Fibroblast of skin of left biceps (primary cell): ENCODE data around the gene PMEL.
"Not testable (repeated sequence)": the region's sequence is repeated elsewhere in the genome, so short reads cannot be mapped to it uniquely, and the experiment has no call there.

Source experiments
- DNase-seq, 2 experiments: peaks; one replicate each; pipeline ENCODE4 v3.0.0-alpha.2; 2013; ENCODE audit warnings: low read depth in 2 of 2

PMEL gene

DNA sequence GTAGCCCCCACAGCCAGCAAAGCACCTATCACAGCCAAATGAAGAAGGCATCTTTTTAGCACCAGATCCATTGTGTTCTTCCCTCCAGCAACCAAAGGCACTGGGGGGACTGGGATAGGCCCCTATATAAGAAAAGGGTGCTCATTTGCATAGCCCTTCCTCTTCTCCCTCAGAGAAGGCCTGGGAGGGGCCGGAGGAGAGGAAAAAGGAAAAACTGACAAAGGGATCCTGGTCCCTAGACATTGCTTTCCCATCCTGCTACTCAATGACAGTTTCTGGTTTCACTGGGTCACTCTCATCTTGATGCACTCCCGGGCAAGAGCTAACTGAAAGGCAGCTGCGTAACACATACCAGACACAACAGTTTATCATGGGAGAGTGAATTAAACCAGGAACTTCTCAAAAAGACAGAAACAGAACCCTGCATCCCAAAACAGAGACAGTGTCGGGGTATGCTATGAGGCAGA, at the start of gene PMEL:
TSS of gene PMEL (minus strand) at position 102 of the 467 bp plus-strand sequence. CDS start at position 71, 31 bp downstream.
- DNase-seq: no peak

- DNase-seq: no peak
Observed at GRCh38 chr12:56014205-56014604, 48.4 kb upstream of the PMEL start.

- DNase-seq: no peak
Observed at GRCh38 chr12:56013482-56013881, 47.6 kb upstream of the PMEL start.

DNA sequence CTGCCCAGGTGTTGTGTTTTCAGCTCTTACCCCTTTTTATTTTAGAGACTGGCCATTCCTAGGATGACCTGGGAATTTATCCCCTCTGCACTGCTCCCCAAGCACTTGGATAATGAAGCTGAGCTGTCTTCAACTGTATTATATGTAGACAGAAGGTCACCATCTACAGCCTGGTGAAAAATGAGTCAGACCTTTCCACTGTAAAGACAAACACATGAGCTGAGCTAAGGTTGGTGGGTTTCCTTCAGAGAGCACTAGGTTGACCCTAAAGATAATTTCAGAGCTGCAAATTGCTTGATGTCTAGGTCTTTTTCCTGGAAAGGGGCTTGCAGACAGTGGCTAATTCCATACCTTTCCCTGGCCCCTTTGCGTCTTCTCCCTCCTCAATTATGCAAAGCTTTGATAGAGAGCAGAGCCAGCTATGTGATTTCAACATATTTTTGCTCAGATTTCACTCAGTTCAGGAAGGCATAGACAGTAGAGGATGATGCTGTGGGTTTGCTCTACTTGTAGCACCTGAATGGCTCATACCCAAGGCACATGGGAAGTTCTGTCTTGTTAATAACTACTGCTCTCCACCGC, 45.8 kb upstream of the PMEL start:
- no peak for DNase-seq

DNA sequence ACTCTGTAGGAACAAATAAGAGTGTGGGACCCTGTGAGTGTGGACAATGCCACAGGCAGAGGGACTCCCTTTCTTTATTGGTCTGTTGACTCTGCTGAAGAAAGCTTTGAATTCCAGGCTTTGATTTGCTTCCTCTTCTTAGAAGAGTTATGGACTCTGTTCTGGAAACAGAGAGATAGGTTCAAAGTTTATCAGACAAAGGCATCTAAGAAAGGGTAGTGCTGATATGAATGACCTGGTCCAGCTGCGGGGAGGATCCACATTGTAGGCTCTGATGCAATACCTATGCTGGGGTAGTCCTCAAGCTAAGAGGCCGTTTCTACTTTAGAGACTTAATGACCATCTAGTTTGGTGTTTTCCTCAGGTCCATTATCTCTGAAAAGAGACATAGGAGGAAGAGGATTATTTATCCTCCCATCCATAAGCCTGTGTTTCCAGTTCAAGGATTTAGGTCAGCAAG, 44.3 kb upstream of the PMEL start:
- DNase-seq: no peak

- no peak for DNase-seq
Observed at GRCh38 chr12:56007564-56008559, 42.0 kb upstream of the PMEL start.

- DNase-seq: no peak
Observed at GRCh38 chr12:56004211-56004610, 38.4 kb upstream of the PMEL start.

- not testable (repeated sequence) for DNase-seq
Observed at GRCh38 chr12:56003376-56003775, 37.5 kb upstream of the PMEL start.

GRCh38 chr12:56001487-56002100, 35.8 kb upstream of the PMEL start:
- DNase-seq: no peak

- not testable (repeated sequence) for DNase-seq
Observed at GRCh38 chr12:55999999-56000540, 34.2 kb upstream of the PMEL start.

GRCh38 chr12:55999522-55999921, 33.7 kb upstream of the PMEL start:
- DNase-seq: not testable (repeated sequence)

GRCh38 chr12:55997535-55997859, 31.7 kb upstream of the PMEL start:
- DNase-seq: no peak

DNA sequence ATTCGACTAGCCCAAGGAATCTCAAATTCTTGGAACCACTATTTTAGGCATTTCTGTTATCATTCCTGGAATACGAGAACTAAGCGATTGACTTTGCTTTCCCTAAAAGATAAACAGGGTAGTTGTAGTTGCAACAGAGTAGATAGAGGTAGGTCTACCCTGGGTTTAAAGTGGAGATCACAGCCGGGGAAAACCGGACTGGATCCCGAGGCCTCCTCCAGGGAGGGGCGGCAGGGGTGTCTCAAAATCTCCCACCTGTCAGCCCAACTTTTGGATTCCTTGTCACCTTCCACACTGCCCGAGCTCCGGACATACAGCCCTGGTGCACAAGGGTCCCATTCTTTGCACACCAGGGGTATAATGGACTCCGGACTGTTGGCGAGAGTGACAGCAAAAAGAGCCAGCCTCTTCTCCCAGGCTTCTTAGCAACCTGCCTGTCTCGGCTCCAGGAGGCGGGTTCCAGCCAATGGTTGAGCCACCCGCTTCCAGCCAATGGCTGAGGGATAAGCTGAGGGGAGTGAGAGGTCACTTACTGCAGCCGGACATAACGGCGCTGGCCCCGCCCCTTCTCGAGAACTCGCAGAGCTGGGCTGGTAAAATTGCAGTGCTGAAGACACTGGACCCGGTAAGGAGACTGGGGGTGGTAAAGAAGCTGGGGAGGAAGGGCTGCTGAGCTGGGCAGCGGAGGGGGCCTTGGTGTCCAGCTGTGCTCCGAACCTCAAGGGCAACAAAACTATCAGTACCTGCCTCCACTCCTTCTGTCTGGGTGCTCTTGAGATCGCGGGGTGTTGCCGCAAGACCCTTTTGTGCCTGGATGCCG, 31.1 kb upstream of the PMEL start, which contains the start of gene SUOX:
TSS of gene SUOX (plus strand) at position 562 of the 820 bp plus-strand sequence. CDS start 4,946 bp downstream, outside the sequence.
- peak; percentile 64 to 67 for DNase-seq

DNA sequence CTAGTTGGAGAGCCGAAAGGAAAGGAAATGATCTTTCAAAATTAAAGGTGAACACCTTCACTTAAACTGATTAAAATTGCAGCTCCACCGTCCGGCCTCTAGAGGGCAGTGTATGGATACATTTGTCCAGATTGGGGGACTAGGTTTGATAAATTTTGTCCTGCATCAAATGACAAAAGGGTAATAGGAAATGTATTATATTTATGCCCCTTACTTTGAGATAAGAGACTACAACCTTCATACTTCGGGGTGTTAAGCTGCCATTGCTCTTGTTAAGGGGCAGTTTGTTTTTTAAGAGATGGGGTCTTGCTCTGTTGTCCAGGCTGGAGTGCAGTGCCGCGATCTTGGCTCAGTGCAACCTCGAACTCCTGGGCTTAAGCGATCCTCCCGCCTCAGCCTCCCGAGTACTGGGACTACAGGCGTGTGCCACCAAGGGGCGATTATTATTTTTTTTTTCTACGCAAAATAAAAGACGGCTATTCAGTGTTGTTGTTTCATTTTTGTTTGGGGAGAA, 30.4 kb upstream of the PMEL start:
- DNase-seq: peak in 1 of 2 experiments; percentile 19

DNA sequence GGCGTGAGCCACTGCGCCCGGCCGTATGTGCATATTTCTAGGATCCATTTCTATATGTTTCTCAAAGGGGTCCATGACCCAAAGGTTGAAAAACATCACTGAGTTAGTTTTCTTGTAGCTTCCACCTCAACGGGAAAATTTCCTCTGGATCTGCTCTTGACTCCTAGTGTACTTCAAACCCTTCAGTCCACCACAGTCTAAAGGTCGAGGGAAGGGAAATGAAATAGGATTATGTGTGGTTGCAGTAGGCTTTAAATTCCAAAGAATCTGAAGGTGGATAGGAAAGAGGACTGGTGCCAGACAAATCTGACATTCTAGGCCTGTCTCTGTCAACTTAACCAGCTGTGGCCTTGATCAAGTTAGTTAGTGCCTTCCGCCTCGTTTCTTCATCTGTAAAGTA, 29.5 kb upstream of the PMEL start:
- no peak for DNase-seq

GRCh38 chr12:55993230-55993853, 27.5 kb upstream of the PMEL start:
- no peak for DNase-seq

- DNase-seq: no peak
Observed at GRCh38 chr12:55991110-55991509, 25.3 kb upstream of the PMEL start.

DNA sequence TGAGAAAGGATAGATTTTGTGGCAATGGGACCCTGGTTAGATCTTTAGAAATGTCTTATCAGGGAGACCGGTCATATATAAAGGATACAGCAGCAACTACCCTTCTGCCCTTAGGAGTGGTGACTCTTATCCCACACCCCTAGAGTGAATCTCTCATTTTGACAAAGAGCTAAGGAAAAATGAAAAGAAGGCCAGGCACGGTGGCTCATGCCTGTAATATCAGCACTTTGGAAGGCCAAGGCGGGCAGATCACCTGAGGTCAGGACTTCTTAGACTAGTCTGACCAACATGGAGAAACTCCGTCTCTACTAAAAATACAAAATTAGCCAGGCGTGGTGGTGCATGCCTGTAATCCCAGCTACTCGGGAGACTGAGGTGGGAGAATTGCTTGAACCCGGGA, 20.1 kb upstream of the PMEL start:
- DNase-seq: not testable (repeated sequence)

- DNase-seq: no peak
Observed at GRCh38 chr12:55985341-55985740, 19.5 kb upstream of the PMEL start.

DNA sequence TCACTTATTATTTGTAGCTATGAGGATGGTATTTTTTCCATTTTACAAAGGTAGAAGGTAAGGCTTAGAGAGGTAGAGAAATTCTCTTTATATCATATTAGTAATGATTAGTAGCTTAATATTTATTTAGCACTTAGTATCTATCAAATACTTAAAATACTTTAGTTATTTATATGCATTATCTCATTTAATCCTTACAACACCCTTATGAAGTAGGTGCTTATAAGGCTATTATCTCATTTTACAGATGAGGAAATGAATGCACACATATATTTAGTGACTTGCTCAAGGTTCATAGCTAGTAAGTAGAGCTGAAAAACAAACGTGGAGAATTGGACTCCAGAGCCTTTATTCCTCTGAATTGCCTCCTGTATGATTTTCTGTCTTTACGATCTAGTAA, 19.0 kb upstream of the PMEL start:
- DNase-seq: no peak
